SK-N-SH treated with all-trans-retinoic acid at 6 μM for 48 hours (cell line): Measurements from ENCODE around the gene TESMIN.

Experiments
- BACH2 ChIP-seq: fragments of 250-450 bp; sonication (Bioruptor Pico); IDR thresholded peaks from 2 replicates; pipeline ENCODE4 v1.9.0; 2021; ENCODE audit warnings: mild to moderate bottlenecking, borderline replicate concordance
- GLIS3 ChIP-seq: fragments of 250-450 bp; sonication (Bioruptor Pico); IDR thresholded peaks from 2 replicates; pipeline ENCODE4 v1.5.0; 2020; ENCODE audit warnings: mild to moderate bottlenecking, moderate library complexity
- ISL1 ChIP-seq: fragments of 250-450 bp; sonication (Bioruptor Pico); IDR thresholded peaks from 2 replicates; pipeline ENCODE4 v2.1.2; 2022; ENCODE audit warnings: mild to moderate bottlenecking, moderate library complexity
- PATZ1 ChIP-seq: fragments of 250-450 bp; sonication (Bioruptor Pico); IDR thresholded peaks from 2 replicates; pipeline ENCODE4 v1.8.0; 2020; ENCODE audit warnings: mild to moderate bottlenecking, moderate library complexity, borderline replicate concordance
- RARB ChIP-seq: fragments of 250-450 bp; sonication (Bioruptor Pico); IDR thresholded peaks from 2 replicates; pipeline ENCODE4 v1.8.0; 2021; ENCODE audit warnings: mild to moderate bottlenecking, moderate library complexity
- TOX ChIP-seq: fragments of 250-450 bp; sonication (Bioruptor Pico); IDR thresholded peaks from 2 replicates; pipeline ENCODE4 v1.8.0; 2021; ENCODE audit warnings: mild to moderate bottlenecking, moderate library complexity, borderline replicate concordance
- ZFP3 ChIP-seq: fragments of 250-450 bp; sonication (Bioruptor Pico); IDR thresholded peaks from 2 replicates; pipeline ENCODE4 v1.5.0; 2020; ENCODE audit warnings: mild to moderate bottlenecking, moderate library complexity
- ZNF565 ChIP-seq: fragments of 450-650 bp; formaldehyde crosslinking; conservative IDR thresholded peaks from 2 replicates; pipeline ENCODE4 v1.5.0; 2020; ENCODE audit warnings: low read depth, mild to moderate bottlenecking, moderate library complexity

GRCh38 chr11:68690671-68691401, 60.5 kb downstream of the TESMIN start:
- TF ChIP-seq BACH2 (no peak), ZFP3 (CRISPR knock-in tag) (no peak), PATZ1 (CRISPR knock-in tag) (no peak), TOX (CRISPR knock-in tag) (no peak), ISL1 (CRISPR knock-in tag) (no peak), GLIS3 (no peak), RARB (CRISPR knock-in tag) (no peak), ZNF565 (CRISPR knock-in tag) (no peak)
